ENCODE results near the gene ADGRB2.
"Not testable (repeated sequence)": the region's sequence is repeated elsewhere in the genome, so short reads cannot be mapped to it uniquely, and the experiment has no call there.

The ADGRB2 gene

DNA sequence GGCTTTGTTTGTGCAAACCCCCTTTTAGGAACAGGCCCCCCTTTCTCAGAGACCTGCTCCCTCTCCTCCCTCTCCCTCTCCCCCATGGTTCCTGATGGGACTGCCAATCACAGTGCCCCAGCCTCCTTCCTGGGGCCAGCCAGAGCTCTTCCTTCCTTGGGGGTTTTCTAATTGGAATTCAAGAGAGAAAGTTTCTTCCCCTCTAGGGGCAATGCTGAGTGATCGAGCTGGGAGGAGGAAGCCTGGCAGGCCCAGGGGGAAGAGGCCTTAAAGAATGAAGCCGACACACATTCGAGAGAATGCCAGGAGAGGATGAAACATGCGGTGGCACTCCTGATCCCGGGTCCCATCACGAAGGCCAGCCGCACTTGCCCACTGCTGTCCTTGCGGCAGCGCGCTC lies 39.0 kb downstream of the ADGRB2 start:
- DNase-seq (ENCODE audit: low spot score), result no peak

DNA sequence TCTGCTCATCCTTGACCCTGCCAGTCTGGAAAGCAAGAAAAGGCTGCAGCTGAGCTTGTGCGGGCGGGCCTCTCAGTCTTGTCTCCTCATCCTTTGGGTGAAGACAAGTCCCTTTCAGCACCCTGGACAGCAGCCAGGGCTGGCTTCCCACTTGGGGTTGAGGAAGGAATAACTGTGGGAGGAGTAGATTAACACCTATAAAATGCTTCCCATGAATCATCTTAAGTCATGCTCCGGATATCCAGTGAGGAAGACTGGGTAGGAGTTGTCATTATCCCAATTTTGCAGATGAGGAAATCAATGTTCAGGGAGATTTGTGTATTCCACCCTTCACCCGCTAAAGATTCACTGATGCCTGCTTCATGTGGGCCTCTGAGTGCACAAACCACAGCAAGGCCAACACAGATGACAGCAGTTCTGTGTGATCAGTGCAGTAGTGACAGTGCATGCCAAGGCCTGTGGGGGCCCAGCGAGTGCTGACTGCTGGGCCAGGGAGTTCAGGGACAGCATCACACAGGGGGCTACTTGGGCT lies 40.2 kb downstream of the ADGRB2 start:
- peak; percentile 45 for DNase-seq (ENCODE audit: low spot score)

DNA sequence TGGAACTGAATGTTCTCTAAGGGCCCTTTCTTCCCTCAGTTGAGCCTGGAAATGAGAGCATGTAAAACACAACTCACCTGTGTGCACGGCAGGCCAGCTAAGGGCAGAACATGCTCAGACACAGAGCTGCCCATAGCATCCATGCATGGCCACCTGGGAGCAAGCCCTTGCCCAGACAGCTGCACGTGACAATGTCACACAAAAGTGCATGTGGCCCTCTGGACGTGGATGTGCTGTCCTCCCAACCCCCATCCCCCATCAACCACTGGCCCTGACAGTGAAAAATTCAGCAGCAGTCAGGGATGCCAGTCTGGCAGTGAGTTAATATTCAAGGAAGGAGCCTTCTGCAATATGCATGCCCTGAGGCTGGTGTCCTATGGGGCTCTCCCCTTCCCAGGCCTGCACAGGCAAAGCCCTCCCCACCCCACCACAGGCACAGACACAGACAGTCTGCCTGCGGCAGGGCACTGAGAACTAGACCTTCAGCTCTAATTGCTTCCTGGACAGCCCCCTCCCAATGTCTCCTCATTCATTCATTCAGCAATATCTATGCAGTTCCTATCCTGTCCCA lies 45.7 kb downstream of the ADGRB2 start:
- no peak for DNase-seq (ENCODE audit: low spot score)

DNA sequence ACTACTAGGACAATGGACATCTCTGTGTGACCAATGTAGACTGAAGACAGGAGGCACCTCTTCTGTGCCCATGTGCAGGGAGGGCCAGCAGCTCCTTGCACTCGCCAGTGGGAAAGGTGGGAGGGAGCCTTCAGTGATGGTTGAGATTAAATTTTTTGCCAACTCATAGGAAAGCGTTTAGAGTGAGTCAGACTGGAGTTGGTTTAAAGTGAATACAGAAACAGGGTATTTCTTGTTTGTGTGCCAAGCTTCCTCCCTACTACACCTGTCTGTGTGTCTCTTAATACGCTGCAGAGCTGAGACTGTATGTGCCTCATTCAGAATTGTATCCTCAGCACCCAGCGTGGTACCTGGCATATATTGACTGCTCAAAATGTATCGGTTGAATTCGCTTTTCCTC lies 46.8 kb downstream of the ADGRB2 start:
- DNase-seq (ENCODE audit: low spot score), result no peak

DNA sequence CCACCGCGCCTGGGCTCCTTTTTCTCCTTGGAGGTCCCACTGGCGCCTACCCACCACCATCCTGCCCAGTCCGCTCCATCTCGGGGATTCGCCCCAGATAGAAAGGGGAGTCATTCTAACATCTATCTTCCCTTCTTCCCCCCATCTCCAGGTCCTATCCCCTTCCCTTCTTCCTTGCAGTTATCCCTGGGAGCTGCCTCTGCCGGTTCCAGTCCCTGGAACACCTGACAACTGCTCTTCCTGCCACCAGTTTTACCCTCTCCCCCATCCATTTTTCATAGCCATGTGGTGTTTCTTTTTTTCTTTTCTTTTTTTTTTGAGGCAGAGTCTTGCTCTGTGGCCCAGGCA lies 48.3 kb downstream of the ADGRB2 start:
- no peak for DNase-seq (ENCODE audit: low spot score)

DNA sequence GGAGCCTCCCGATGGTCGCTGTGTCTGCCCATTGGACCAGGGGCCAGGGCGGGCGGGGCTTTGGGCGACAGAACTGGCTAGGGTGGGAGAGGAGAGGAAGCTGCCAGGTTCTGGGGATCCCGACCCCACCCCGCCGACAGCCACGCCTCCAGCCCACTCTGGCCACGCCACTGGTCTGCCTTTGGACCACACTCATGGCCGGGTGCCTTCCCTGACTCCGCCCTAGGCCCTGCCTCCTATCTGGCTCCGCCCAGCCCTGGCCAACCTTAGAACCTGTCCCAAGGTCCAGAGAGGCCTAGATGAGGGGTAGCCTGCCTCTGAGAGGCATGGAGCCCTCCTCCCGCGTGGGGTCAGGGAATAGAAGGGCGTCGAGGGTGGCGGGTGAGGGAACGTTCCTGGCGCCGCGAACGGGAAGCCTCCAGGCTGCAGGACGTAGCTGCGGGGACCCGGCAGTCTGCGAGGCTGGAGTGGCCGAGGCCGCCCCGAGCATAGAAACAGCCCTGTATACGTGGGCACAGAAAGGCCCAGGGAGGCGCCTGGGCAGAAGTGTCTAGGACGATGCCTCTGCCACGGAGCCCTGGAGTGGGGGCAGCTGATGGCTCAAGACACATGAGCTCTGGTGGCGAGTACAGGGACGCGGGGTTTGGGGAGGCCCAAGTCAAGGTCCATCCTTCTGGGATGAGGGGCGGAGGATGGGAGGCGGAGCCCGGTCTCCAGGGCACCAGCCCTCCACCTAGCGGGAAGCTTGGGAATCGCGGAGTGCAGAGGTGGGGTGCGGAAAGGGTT lies 48.9 kb downstream of the ADGRB2 start:
- DNase-seq (ENCODE audit: low spot score), result peak; percentile 99

DNA sequence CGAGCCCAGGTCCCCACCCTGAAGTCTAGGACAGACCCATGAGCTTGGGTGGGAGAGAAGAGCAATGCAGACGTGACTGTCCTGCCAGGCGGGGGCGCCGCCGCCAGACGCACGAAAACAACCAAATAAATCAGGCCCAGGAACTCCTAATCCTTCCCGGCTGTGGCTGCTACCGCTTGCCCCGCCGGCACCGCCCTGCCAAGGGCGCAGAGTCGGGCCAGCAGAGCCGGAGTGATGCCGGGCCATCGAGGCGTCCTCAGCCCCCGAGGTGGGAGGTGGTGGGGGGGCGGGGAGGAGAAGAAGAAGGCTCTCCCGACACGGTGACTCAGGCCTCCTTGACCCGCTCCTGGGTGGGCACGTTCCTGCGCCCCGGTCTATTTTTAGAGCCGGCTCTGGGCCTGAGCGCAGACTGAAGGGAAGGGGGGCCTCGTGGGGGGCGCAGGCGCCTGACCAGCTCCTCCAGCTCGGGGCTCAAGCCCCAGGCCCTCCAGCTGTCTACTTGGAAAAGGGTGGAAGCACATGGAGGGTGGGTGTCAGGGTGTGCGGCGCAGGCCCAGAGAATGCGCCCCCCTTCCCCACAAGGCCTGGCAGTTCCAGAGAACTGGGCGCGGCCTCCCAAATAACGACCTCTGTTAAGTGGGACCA lies 49.6 kb downstream of the ADGRB2 start:
- DNase-seq (ENCODE audit: low spot score), result peak; percentile 82

DNA sequence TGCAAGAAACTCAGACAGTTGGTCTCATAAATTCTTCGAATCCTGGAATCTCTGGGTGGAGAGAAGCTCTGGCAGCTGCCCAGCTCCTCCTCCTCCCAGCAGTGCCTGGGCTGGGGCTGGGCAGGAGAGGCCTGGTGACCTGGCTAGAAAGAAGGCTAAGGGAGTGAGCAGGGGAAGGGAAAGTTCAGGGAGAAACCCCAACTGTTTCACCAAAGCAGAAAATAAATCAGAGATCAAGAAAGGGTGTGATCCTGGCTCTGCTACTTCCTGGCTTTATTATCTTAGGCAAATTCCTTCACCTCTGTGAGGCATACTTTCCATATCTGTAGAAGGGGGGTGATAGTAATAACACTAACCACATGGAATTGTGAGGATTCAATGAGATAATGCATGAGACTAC lies 51.5 kb downstream of the ADGRB2 start:
- no peak for DNase-seq (ENCODE audit: low spot score)

DNA sequence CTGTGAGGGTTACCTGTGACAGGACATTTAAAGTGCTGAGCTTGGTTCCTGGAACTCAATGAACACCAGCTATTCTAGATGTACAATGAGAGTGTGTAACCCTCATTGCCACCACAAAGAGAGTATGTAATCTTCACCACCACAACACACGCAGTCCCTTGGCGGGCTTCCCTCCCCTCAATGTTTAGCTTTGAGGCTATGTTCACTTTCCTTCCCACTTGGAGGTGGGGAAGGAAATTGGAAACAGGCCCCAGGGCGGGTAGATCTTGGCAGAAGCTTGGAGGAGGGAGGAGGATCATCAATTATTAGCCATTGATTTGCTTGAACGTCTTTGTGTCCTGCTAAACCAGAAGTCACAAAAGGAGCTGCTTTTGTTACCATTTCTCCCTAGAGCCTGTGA lies 52.1 kb downstream of the ADGRB2 start:
- no peak for DNase-seq (ENCODE audit: low spot score)

DNA sequence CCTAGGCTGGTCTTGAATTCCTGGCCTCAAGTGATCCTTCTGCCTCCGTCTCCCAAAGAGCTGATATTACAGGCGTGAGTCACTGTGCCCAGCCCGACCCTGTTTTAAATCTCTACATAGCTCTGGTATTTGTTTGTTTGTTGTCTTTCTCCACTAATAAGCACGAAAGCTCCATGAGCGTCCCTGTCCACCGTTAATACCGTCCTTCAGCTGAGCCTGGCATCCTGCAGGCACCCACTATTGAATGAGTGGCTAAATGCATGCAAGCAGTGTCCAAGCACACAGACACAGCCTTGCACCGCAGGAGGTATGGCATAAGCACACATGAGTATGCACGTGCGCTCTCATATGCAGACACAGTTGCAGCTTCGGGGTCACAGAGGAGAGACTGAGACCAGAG lies 55.8 kb downstream of the ADGRB2 start:
- DNase-seq (ENCODE audit: low spot score), result no peak

DNA sequence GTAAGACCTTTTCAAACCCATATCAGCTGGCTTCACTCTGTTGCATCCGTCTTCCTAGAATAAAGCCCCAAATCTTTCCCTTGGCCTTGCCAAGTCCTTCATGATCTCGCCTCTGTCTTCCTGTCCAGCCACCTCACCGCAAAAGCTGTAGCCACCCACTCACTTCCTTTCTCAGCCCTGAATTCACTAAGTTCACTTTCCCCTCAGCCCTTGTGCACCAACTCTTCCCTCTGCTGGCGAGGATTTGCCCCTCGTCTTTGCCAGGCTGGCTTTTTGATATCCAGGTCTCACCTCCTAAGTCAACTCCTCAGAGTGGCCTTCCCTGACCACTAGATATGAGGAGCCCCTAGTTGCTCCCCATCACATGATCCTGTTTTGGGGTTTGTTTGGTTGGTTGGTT lies 56.4 kb downstream of the ADGRB2 start:
- no peak for DNase-seq (ENCODE audit: low spot score)

DNA sequence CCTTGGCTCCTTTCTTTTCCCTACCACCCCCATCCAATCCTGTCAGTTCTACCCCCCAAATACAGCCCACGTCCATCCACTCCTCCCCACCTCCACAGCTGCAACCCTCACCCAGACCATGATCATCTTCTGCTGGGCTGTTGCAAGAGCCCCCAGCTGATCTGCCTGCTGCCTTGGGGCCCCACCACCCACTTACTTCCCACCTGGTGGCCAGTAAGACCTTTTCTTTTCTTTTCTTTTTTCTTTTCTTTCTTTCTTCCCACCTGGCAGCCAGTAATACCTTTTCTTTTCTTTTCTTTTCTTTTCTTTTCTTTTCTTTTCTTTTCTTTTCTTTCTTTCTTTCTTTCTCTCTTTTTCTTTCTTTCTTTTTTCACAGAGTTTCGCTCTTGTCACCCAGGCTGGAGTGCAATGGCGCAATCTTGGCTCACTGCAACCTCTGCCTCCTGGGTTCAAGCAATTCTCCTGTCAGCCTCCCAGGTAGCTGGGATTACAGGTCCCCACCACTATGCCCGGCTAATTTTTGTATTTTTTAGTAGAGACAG lies 57.0 kb downstream of the ADGRB2 start:
- not testable (repeated sequence) for DNase-seq (ENCODE audit: low spot score)

DNA sequence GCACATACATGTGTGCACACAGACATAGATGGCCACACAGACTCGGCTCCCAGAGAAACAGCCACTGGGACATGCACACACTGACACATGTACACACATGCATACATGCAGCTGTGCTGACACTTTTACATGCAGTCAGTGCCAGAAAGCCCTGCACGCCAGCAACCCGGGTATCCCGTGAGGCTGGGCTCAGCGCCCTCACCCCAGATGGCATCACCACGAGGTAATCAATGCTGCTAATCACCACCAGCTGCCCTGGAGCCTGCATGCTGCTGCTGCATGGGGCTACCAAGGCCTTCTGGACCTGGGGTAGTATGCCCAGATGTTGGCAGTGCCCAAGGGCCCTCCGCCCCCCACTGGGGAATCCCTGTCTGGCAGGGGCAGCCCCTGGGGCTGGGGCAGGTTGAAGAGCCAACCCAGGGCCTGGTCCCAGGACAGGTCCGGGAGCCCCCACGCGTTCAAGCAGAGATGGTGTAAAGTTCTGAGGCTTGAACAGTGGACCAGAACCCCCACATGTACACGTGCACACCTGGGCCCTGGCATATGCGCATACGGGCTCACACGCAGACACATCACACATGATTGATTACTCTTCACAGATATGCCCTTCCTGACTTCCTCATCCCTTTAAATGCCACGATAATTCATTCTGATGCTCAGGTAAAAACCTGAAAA lies 57.6 kb downstream of the ADGRB2 start:
- DNase-seq (ENCODE audit: low spot score), result no peak

DNA sequence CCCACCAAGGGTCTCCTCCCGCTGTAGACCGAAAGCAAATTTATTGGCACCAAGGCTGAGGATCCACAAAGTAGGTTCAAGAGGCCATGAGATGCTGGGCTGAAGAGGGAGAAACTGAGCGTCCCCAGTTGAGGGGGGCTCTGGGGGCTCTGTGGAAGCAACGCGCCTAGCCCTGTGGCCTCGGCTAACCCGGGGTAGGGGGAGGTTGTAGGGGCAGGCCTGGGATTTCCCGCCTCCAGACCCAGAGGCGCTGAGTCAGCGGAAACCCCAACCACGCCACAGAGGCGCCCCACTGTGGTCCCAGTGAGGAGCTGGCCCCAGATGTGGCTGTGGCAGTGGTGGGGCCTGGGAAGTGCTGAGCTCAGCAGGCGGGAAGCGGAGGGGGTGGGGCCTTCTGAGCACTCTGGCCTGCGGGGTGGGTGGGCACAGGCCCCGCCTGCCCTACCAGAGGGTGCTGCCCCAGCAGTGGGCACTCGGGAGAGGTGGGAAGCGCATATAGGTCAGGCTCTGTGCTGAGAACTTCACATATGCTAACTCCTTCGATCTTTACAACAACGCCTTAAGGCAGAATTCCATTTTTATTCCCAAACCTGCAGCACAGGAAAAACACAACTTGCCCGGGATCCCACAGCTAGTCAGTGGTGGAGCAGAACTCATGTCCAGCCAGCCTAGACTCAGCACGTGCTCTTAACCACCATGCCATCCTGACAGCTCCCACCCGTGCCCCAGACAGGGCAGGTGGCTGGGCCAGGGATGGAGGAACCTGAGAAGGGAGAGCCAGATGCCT lies 58.9 kb downstream of the ADGRB2 start:
- DNase-seq (ENCODE audit: low spot score), result peak; percentile 50

DNA sequence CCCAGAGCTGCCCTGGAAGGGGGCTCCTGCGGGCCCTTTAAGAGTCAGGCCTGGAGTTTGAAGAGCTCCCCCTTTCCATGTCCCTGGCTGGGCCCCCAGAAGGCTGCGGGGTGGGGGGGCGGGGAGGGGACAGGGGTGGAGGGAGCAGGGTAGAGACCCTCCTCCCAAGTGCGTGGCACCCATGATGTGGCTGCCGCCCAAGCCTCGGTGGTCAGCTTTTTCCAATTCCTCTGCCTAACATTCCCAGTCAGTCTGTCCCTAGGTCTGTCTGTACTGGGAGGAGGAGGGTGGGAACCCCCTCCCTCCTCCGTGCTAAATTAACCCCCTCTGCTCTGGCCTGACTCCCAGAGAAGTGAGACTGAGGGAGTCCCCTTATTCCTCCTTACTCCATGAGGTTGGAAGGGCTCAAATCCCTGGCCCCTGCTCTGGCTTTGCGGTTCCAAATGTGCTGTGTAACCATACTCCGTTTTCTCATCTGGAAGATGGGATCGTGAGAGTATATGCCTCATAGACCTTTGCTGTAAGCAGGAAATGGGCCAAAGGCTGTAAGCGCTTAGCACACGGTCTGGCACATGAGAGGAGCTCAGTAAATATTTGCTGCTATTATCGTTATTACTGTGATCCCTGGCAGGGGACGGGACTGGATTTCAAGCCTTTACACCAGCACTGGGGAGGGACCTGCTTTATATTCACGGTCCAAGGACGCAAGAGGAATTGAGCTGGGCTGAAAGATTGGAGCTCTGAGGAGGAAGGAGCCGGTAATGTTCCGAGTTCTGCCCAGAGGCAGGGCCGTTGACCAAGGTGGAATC lies 59.7 kb downstream of the ADGRB2 start:
- peak; percentile 41 for DNase-seq (ENCODE audit: low spot score)

DNA sequence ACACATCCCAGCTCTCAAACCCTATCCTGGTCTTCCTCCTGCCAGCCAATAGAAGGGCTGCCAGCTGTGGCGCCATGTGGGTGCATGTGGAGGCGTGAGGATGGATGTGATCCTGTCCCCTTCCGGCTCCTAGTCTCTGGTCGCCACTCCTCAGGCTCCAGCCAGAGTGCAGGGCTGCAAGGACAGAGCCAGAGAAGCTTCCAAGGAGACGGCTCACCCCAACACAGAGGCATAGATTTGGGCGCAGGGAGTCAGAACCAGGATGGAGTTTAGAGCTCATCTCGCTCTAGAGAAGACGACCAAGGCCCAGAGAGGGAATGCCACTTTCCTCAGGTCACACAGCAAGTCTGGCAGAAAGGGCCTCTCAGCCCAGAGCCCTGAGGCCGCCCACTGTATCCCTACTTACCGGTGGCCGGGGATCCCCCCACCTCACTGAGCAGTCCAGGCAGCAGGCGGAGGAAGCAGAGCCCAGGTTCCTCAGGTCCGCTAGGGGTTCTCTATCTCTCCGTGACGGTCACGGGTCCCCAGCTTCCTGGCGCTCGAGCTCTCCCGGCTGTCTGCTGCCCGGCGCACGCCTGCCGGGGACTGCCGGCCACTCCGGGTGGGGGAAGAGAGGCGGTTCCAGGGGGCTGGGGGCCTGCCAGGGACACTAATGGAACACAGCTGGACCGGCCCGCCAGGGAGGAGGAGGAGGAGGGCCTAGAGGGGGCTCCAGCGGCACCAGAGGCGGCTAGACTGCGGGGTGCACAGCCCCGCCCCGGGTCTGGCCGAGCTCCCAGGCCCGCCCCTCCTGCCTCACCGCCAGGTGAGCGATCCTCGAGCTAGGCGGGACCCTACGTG lies 60.5 kb downstream of the ADGRB2 start, which contains the start of gene COL16A1:
Gene COL16A1, minus strand, starts transcription at position 587 of the 840 bp plus-strand sequence. CDS start 1,824 bp downstream, outside the sequence.
- no peak for DNase-seq (ENCODE audit: low spot score)

DNA sequence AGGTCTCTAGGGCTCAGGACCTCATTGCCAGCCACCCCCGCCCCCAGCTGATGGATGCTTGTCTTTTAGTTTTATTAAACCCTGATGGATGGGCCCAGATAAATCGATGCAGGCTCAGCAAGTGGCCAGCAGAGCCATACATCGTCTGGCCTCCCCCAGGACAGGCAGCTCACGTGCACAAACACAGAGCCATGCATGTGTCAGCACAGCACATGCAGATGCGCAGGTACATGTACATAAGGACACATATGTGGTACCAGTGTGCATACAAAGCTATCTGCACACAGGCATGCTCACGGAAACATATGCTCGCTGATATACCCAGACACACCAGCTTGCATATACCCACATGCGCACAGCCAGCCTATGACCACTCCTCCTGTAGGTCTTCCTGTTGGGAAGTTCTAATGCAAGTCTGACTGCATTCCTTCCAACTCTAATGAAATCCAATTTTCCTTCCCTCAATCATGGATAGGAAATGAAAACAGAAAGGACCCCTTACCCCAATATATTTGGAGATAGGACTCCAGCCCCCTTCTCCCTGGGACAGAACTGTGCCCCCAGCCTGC lies 61.2 kb downstream of the ADGRB2 start:
- no peak for DNase-seq (ENCODE audit: low spot score)

DNA sequence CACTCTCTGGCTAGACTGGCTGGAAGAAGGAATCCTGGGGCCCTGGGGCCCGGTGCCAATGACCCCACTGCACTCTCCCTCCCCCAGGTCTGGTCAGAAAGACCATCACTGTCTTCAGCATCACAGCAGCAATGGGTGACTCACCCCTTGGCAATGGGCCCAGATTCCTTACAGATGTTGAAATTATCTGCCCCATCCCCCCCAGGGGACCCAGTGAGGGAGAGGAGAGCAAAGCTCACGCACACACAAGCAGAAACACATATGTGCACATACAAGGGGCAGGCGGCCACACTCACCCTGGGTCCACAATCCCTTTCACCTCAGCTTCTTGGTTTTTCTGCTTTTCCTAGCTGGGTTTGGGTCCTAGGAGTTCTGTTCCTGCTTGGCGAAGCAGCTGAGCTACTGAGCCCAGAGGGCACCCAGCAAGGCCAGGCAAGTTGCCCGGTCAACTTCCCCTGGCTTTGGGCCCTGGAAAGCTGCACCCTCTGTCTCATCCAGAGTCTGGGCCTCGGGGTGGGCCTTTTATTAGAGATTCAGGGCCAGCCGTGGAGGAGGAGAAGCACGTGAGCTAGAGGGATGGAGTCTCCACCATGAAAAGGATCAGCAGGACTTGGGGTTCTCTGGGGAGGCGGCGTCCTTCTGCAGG lies 62.9 kb downstream of the ADGRB2 start:
- DNase-seq (ENCODE audit: low spot score), result no peak
